ENCODE data around the gene SNCB.

DNA sequence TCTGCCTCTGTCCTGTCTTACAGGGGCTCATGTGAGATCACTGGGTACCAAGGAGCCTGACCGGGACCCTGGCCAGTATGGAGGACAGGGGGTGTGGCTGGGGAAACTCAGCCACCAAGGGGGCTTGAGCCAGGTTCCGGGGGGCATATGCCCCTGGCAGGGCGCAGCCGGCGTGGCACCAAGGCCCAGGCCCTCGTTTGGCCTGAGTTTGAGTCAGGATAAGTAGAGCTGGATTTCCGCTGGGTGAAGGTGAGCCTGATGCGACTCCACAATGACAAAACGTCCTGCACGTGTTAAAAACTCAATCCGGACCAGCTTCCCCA is 16.3 kb upstream of the SNCB start:
- TF ChIP-seq, protein P1, sequence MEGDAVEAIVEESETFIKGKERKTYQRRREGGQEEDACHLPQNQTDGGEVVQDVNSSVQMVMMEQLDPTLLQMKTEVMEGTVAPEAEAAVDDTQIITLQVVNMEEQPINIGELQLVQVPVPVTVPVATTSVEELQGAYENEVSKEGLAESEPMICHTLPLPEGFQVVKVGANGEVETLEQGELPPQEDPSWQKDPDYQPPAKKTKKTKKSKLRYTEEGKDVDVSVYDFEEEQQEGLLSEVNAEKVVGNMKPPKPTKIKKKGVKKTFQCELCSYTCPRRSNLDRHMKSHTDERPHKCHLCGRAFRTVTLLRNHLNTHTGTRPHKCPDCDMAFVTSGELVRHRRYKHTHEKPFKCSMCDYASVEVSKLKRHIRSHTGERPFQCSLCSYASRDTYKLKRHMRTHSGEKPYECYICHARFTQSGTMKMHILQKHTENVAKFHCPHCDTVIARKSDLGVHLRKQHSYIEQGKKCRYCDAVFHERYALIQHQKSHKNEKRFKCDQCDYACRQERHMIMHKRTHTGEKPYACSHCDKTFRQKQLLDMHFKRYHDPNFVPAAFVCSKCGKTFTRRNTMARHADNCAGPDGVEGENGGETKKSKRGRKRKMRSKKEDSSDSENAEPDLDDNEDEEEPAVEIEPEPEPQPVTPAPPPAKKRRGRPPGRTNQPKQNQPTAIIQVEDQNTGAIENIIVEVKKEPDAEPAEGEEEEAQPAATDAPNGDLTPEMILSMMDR (IDR thresholded peaks at IDR 0.05): no peak
- no peak for TF ChIP-seq POLR2A (IDR thresholded peaks at IDR 0.05)
